HG03196 (cell line): ENCODE results near the gene TMIGD1.
A peak's percentile ranks its signal among the peaks of the same experiment; 100 is the strongest.

ENCODE experiments used
- ATAC-seq: cut with Tn5 transposase; IDR thresholded peaks from one replicate; pipeline ENCODE4 v1.9.1; 2021; ENCODE audit not compliant: unreplicated experiment

TMIGD1 gene

GRCh38 chr17:30332057-30332542 lies 1.8 kb downstream of the TMIGD1 start:
- ATAC-seq, result peak; percentile 70

- no peak for ATAC-seq
Measured at GRCh38 chr17:30326809-30327208, 7.0 kb downstream of the TMIGD1 start.

- ATAC-seq, result no peak
Measured at GRCh38 chr17:30324723-30325122, 9.1 kb downstream of the TMIGD1 start.

GRCh38 chr17:30323895-30324319 lies 9.9 kb downstream of the TMIGD1 start:
- no peak for ATAC-seq

GRCh38 chr17:30323262-30323894 lies 10.5 kb downstream of the TMIGD1 start:
- ATAC-seq, result no peak

DNA sequence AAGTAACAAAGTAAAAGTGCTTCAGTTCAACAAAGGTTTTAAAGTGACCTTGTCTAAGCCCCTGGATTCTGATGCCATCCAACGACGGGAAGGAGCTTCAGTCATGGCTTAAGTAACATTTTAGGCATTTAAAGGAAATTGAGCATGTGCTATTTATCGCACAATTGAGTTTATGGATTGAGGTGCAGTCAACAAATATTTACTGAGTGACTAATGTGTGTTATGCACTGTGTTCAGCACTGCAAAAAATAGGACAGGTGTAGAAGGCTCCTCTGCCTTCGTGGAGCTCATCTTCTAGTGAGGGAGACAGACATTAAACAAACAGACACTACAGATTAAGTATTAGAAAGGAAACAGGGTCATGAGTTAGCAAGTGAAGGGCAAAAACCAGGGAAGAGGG lies 12.5 kb downstream of the TMIGD1 start:
- no peak for ATAC-seq

GRCh38 chr17:30318155-30318554 lies 15.7 kb downstream of the TMIGD1 start:
- ATAC-seq, result no peak

DNA sequence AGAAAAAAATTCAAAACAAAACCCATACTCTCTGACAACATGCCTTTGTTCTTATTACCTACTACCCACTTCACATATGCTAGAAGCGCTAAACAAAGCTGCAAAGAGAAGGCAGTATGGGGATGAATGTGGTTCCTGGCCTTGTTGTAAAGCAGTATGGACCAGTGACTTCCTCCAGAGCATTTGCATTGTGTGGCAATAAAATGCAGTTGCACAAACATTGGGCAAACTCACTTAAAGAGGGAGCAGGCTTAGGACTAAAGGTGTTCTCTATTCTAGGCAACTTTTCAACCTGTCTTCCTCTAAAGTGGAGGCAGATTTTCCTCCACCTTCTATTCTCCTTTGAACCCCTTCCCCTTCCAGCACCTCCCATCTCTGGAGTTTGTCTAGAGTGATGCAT lies 17.1 kb downstream of the TMIGD1 start:
- ATAC-seq, result no peak

DNA sequence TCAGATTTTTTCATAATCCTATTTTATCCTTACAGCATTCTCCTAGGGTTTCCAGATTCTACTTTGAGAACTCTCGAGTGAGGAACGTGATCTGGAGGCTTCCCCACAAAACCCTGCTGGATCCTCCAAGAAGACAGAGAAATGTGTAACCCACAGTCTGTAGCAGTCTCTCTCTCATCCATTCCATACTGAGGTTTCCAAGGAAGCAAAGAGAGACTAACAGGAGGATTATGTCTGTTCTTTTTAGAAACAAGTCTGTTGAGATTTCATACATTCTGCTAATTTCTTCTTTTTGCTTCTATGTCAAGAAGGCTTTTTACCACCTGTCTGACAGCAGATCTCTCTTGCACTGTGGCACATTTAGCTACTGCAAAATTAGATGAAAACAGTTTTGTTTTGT lies 18.8 kb downstream of the TMIGD1 start:
- ATAC-seq, result no peak

DNA sequence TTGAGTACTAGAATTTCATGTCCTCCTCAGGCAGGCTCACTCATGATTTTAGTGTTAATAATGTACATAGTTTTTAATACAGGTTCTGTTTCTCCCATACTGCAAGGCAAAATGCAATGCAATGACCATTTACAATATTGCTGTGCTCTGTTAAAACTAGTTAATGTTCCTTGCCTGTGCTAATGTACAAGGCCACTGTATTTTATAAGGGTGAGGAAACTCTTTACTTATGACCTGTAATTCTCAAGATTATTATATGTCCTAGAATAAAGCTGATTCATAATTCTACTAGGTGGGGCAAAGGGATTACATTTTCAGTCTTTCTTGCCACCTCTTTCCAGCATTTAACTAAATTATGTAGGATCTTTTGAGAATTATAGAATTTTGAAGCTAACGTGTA lies 19.4 kb downstream of the TMIGD1 start:
- no peak for ATAC-seq

DNA sequence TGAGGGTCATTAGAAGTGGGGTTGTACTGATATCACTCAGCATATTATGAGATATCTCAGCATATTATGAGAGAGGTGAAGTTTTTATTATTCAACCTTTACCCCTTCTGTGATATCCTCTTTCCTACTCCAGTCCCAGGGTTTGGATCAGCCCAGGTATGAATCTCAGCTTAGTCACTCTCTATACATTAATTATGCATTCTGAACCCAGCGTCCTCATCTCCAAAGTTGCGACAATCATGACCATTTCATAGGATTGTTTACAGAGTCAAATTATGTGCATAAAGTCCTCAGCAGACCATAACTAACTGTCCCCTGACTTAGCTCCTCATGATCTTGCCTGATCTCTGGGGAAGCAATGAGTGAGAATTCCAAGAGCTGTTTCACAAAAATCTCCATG lies 21.6 kb downstream of the TMIGD1 start:
- ATAC-seq, result no peak

DNA sequence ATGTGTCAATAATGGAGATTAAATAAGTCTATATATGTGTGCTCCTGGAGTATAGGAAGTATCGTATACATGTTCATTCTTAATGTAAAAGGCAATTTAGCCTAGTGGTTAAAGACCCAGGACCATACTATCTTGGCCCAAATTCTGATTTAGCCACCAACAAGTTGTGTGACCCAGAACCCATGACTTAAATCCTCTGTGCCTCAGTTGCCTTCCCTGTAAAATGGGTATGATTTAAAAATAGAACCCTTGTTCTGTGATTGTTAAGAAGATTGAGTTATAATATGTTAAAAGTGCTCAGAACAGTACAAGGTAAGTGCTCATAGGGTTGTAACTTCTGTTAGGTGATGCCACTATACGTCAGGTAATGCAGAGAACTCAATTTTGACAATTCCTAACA lies 23.3 kb downstream of the TMIGD1 start:
- no peak for ATAC-seq

- ATAC-seq, result no peak
Measured at GRCh38 chr17:30309591-30309990, 24.3 kb downstream of the TMIGD1 start.

- ATAC-seq, result no peak
Measured at GRCh38 chr17:30308406-30308805, 25.5 kb downstream of the TMIGD1 start.

DNA sequence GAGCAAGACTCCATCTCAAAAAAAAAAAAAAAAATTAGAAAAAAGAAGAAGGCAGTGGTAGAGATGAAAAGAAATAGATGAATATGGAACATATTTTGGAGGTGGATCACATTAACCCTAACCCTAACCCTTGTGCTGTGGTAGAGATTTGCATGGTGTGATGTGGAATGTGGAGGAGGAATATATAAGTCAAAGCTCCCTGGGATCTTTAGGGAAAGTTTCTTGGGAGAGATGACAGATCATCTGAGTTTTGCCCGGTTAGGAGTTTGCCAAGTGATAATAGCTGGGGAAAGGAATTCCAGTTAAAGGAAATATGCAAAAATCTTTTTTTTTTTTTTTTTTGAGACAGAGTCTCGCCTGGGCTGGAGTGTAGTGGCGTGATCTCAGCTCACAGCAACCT lies 29.1 kb downstream of the TMIGD1 start:
- no peak for ATAC-seq

DNA sequence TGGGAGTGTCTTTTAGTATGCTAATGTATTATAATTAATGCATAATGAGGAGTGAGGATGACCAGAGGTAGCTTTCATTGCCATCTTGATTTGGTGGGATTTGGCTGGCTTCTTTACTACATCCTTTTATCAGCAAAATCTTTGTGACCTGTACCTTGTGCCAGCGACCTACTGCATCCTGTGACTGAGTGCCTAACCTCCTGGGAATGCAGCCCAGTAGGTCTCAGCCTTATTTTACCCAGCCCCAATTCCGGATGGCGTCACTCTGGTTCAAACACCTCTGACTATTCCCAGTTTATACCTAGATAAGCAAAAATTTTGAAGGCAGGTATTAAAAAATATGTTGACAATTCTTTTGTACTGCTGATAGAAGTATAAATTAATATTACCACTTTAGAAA lies 31.6 kb downstream of the TMIGD1 start:
- no peak for ATAC-seq

- ATAC-seq, result no peak
Measured at GRCh38 chr17:30300818-30301217, 33.0 kb downstream of the TMIGD1 start.

DNA sequence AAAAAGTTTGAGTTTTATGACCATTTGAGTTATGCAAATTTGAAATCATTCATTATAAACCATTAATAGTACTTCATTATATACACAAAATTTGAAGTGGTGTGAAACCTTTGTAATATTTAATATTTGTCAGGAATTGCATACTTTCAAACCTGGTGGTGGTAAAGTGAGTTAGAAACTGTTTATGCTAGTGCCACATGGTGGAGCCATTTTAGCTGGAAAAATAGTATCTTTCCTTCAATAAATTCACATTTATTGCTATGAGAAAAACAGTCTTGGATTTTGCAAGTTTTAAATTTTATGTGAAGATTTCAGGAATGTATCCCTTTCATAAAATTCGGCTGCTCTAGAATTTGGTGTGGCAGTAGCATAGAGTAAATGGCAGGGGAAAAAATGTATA lies 34.9 kb downstream of the TMIGD1 start:
- no peak for ATAC-seq

DNA sequence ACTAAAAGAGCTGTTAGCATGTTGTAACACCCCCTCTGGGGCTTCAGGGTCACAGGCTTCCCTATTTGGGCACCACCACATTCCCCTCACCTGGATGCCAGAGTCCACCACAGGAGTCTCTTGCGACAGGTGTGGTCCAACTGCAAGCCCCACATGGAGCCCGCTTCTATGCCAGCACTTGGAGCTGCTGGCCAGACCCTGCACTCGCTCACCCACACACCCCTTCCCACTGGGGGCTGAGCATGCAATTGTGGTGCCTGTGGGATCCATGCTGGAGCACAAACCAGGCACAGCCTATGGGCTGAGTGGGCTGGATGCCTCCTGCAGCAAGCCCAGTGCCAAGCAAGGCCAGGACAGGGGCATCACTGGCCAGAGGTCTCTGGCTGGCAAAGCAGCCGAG lies 36.1 kb downstream of the TMIGD1 start:
- ATAC-seq, result no peak

GRCh38 chr17:30296499-30297080 lies 37.3 kb downstream of the TMIGD1 start:
- no peak for ATAC-seq

- ATAC-seq, result no peak
Measured at GRCh38 chr17:30292286-30292858, 41.5 kb downstream of the TMIGD1 start.

GRCh38 chr17:30291543-30292285 lies 42.1 kb downstream of the TMIGD1 start, which contains the start of gene BLMH:
BLMH (minus strand) TSS chr17:30291944; CDS start chr17:30291819, 125 bp downstream.
- peak; percentile 83 for ATAC-seq
